CD4-positive, CD25-positive, alpha-beta regulatory T cell (primary cell): ENCODE data around the gene PCDHGC3. TPM values are rescaled to one million over a fixed set of nuclear protein-coding genes. Genes with fewer than 3 reads are reported as not detected.

Source experiments
- ATAC-seq, 2 donors: fragments of 150-1000 bp; cut with Tn5 transposase; one replicate each; pipeline ENCODE4 v1.10.0; 2021; ENCODE audit warnings: low read depth in 2 of 2, moderate number of reproducible peaks in 2 of 2, moderate library complexity in 1 of 2
- DNase-seq, 3 donors: peaks; one replicate each; pipeline versions ENCODE4 v3.0.0 to v3.0.0-alpha.2; 2012 to 2022; ENCODE audit warnings: mixed read lengths in 1 of 3
- H3K27ac ChIP-seq: one replicate; pipeline ENCODE4 v1.7.0; 2013; ENCODE audit warnings: mild to moderate bottlenecking, low read length; ENCODE audit not compliant: insufficient read depth, poor library complexity, severe bottlenecking
- H3K27me3 ChIP-seq: one replicate; pipeline ENCODE4 v1.7.0; 2013; ENCODE audit warnings: low read length; ENCODE audit not compliant: control insufficient read depth, insufficient read depth
- H3K36me3 ChIP-seq: one replicate; pipeline ENCODE4 v1.7.0; 2013; ENCODE audit warnings: mild to moderate bottlenecking, low read length, moderate library complexity; ENCODE audit not compliant: control insufficient read depth, insufficient read depth
- H3K4me1 ChIP-seq: 2 replicates; pipeline ENCODE4 v1.7.0; 2013; ENCODE audit warnings: mild to moderate bottlenecking, low read length; ENCODE audit not compliant: insufficient read depth, control insufficient read depth, poor library complexity, severe bottlenecking
- H3K4me3 ChIP-seq: one replicate; pipeline ENCODE4 v1.7.0; 2013; ENCODE audit warnings: low read depth, mild to moderate bottlenecking, low read length, moderate library complexity
- H3K9me3 ChIP-seq, 2 experiments: 1 replicate in 1 of 2; 2 replicates in 1 of 2; pipeline ENCODE4 v1.7.0; 2013; ENCODE audit warnings: low read length in 2 of 2, mild to moderate bottlenecking in 1 of 2, moderate library complexity in 1 of 2; ENCODE audit not compliant: control insufficient read depth in 2 of 2
- H3K27ac Mint-ChIP-seq, 3 donors: one replicate each; pipeline ENCODE4 v1.8.0; 2020 to 2022; ENCODE audit warnings: mild to moderate bottlenecking in 3 of 3, mixed read lengths in 3 of 3, moderate library complexity in 2 of 3
- H3K27me3 Mint-ChIP-seq: one replicate; pipeline ENCODE4 v1.8.0; 2022; ENCODE audit warnings: mild to moderate bottlenecking, mixed read lengths
- H3K36me3 Mint-ChIP-seq: one replicate; pipeline ENCODE4 v1.8.0; 2020; ENCODE audit warnings: mixed read lengths
- H3K4me1 Mint-ChIP-seq, 4 donors: one replicate each; pipeline ENCODE4 v1.8.0; 2020 to 2022; ENCODE audit warnings: mixed read lengths in 4 of 4, mild to moderate bottlenecking in 1 of 4
- H3K4me3 Mint-ChIP-seq, 4 donors: one replicate each; pipeline ENCODE4 v1.8.0; 2020 to 2022; ENCODE audit warnings: mild to moderate bottlenecking in 4 of 4, mixed read lengths in 4 of 4, moderate library complexity in 3 of 4
- H3K9me3 Mint-ChIP-seq, 7 donors: one replicate each; pipeline ENCODE4 v1.8.0; 2020 to 2022; ENCODE audit warnings: mixed read lengths in 7 of 7, mild to moderate bottlenecking in 3 of 7, moderate library complexity in 2 of 7
- polyA plus RNA-seq, 4 donors: library from polyadenylated mRNA; unstranded; fragments of 300-500 nt; fragmentation: Illumina TruSeq; gene quantifications; one replicate each; pipeline ENCODE4 v1.2.3, GENCODE V29; 2021
- total RNA-seq: library from RNA; stranded (reverse); gene quantifications from one replicate; pipeline ENCODE4 v1.2.3, GENCODE V29; 2022

The PCDHGC3 gene
- total and polyA plus RNA-seq, 5 donors from 2014 or later = 0.09 to 0.35 TPM; not detected in 3

- peak overlapping the region in 1 of 4 donors; percentile 16 for H3K4me3 Mint-ChIP-seq
Observed at GRCh38 chr5:141515946-141516671, 40.3 kb downstream of the PCDHGC3 start.

GRCh38 chr5:141516672-141517025 is 40.9 kb downstream of the PCDHGC3 start:
- Histone ChIP-seq H3K27me3 (no peaks in the 10 kb centered on the region), H3K4me3 (no peak overlapping the region), H3K36me3 (peaks cover 63% of the 10 kb centered on the region), H3K4me1 (peaks cover 18% of the 10 kb centered on the region), H3K9me3 (no peaks in the 10 kb centered on the region), H3K27ac (no peak overlapping the region)
- H3K4me3 Mint-ChIP-seq = no peak overlapping the region
- H3K27ac Mint-ChIP-seq = peak overlapping the region in 1 of 3 donors; percentile 67
- H3K36me3 Mint-ChIP-seq = peaks cover 51% of the 10 kb centered on the region
- no peaks in the 10 kb centered on the region for H3K9me3 Mint-ChIP-seq
- peaks cover 5 to 34% (median 26%) of the 10 kb centered on the region in 4 donors for H3K4me1 Mint-ChIP-seq
- ATAC-seq = no peak
- H3K27me3 Mint-ChIP-seq = no peaks in the 10 kb centered on the region
- no peak for DNase-seq

More at GRCh38 chr5:141515946-141516671, 40.3 kb downstream of the PCDHGC3 start:
- Histone ChIP-seq H3K4me1 (peaks cover 18% of the 10 kb centered on the region), H3K9me3 (no peaks in the 10 kb centered on the region), H3K27me3 (no peaks in the 10 kb centered on the region), H3K4me3 (no peak overlapping the region), H3K36me3 (peaks cover 58% of the 10 kb centered on the region), H3K27ac (no peak overlapping the region)
- Mint-ChIP-seq H3K27ac (peak overlapping the region in 2 of 3 donors; percentile 56 to 67), H3K27me3 (no peaks in the 10 kb centered on the region), H3K36me3 (peaks cover 46% of the 10 kb centered on the region), H3K4me1 (peaks cover 5 to 34% (median 25%) of the 10 kb centered on the region in 4 donors), H3K9me3 (no peaks in the 10 kb centered on the region)
- DNase-seq = no peak
- ATAC-seq = no peak

- no peak for ATAC-seq
- Mint-ChIP-seq H3K4me1 (peaks cover 5 to 36% (median 28%) of the 10 kb centered on the region in 4 donors), H3K9me3 (no peaks in the 10 kb centered on the region), H3K27ac (peak overlapping the region in 1 of 3 donors; percentile 23), H3K36me3 (peaks cover 57% of the 10 kb centered on the region), H3K4me3 (no peak overlapping the region), H3K27me3 (no peaks in the 10 kb centered on the region)
- Histone ChIP-seq H3K9me3 (no peaks in the 10 kb centered on the region), H3K27me3 (no peaks in the 10 kb centered on the region), H3K27ac (no peak overlapping the region), H3K4me1 (peaks cover 18% of the 10 kb centered on the region), H3K36me3 (peaks cover 70% of the 10 kb centered on the region), H3K4me3 (no peak overlapping the region)
- DNase-seq = no peak
Observed at GRCh38 chr5:141517312-141517711, 41.5 kb downstream of the PCDHGC3 start.

GRCh38 chr5:141517880-141518617 is 42.3 kb downstream of the PCDHGC3 start:
- peaks cover 16% of the 10 kb centered on the region for H3K4me1 ChIP-seq
- Mint-ChIP-seq H3K27ac (peak overlapping the region in 1 of 3 donors; percentile 23), H3K36me3 (peaks cover 59% of the 10 kb centered on the region)

GRCh38 chr5:141518618-141519015 is 42.9 kb downstream of the PCDHGC3 start:
- Histone ChIP-seq H3K4me3 (no peak overlapping the region), H3K27ac (no peak overlapping the region), H3K9me3 (no peaks in the 10 kb centered on the region), H3K4me1 (peaks cover 11% of the 10 kb centered on the region), H3K36me3 (peaks cover 83% of the 10 kb centered on the region), H3K27me3 (no peaks in the 10 kb centered on the region)
- H3K27ac Mint-ChIP-seq = peak overlapping the region in 2 of 3 donors; percentile 25 to 61
- H3K36me3 Mint-ChIP-seq = peaks cover 59% of the 10 kb centered on the region
- ATAC-seq (no peak), DNase-seq (no peak)
- H3K9me3 Mint-ChIP-seq = no peaks in the 10 kb centered on the region
- no peak overlapping the region for H3K4me3 Mint-ChIP-seq
- peaks cover 5 to 32% (median 25%) of the 10 kb centered on the region in 4 donors for H3K4me1 Mint-ChIP-seq
- no peaks in the 10 kb centered on the region for H3K27me3 Mint-ChIP-seq

More at GRCh38 chr5:141517880-141518617, 42.3 kb downstream of the PCDHGC3 start:
- H3K27ac ChIP-seq = no peak overlapping the region
- H3K36me3 ChIP-seq = peaks cover 77% of the 10 kb centered on the region
- H3K9me3 ChIP-seq = no peaks in the 10 kb centered on the region
- Mint-ChIP-seq H3K27me3 (no peaks in the 10 kb centered on the region), H3K9me3 (no peaks in the 10 kb centered on the region), H3K4me1 (peaks cover 5 to 32% (median 26%) of the 10 kb centered on the region in 4 donors), H3K4me3 (no peak overlapping the region)
- no peaks in the 10 kb centered on the region for H3K27me3 ChIP-seq
- no peak for ATAC-seq
- no peak for DNase-seq
- no peak overlapping the region for H3K4me3 ChIP-seq

GRCh38 chr5:141519605-141520565 is 44.1 kb downstream of the PCDHGC3 start:
- Histone ChIP-seq H3K9me3 (no peaks in the 10 kb centered on the region), H3K27me3 (no peaks in the 10 kb centered on the region), H3K36me3 (peaks cover 95% of the 10 kb centered on the region), H3K4me1 (no peaks in the 10 kb centered on the region), H3K4me3 (no peak overlapping the region), H3K27ac (no peak overlapping the region)
- Mint-ChIP-seq H3K4me1 (peaks cover 5 to 27% (median 24%) of the 10 kb centered on the region in 4 donors), H3K9me3 (no peaks in the 10 kb centered on the region), H3K27me3 (no peaks in the 10 kb centered on the region), H3K27ac (no peak overlapping the region), H3K36me3 (peaks cover 68% of the 10 kb centered on the region), H3K4me3 (no peak overlapping the region)
- ATAC-seq (no peak), DNase-seq (no peak)

DNA sequence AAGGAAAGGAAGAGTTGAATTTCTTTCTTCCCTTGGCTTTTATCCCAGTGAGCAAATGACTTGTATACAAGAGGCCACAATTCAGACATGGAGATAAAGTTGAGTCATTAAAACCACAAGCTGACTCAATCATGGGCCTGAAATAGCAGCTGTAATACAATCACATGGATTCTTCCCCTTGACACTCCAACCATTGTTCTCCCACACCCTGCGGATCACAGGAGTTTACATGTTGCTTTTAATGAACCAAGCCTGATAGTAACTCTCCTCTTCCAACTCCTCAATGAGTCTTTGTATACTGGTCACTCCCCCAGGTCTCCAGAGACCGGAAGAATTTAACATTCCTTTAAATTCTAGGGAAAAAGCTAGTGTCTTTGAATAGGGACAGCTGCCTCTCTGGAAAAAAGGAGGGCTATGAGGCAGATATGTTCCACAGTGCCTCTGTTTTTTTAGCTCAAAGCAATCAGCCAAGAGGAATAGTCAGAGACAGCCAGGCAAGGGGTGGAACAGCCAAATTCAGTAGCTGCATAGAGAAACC is 45.5 kb downstream of the PCDHGC3 start:
- Histone ChIP-seq H3K36me3 (peaks cover 98% of the 10 kb centered on the region), H3K4me1 (no peaks in the 10 kb centered on the region), H3K27me3 (no peaks in the 10 kb centered on the region), H3K9me3 (no peaks in the 10 kb centered on the region), H3K4me3 (no peak overlapping the region), H3K27ac (no peak overlapping the region)
- peaks cover 76% of the 10 kb centered on the region for H3K36me3 Mint-ChIP-seq
- DNase-seq (no peak), ATAC-seq (no peak)
- H3K27me3 Mint-ChIP-seq = no peaks in the 10 kb centered on the region
- peaks cover 5 to 22% (median 19%) of the 10 kb centered on the region in 4 donors for H3K4me1 Mint-ChIP-seq
- H3K27ac Mint-ChIP-seq = peak overlapping the region in 2 of 3 donors; percentile 55 to 75
- no peaks in the 10 kb centered on the region for H3K9me3 Mint-ChIP-seq
- H3K4me3 Mint-ChIP-seq = peak overlapping the region in 1 of 4 donors; percentile 4
